Neural progenitor cell (in vitro differentiated cells): Measurements from ENCODE around the gene SMPD1.

Source experiments
- EZH2 ChIP-seq: fragments of 200-600 bp; sonication (generic); IDR thresholded peaks from 2 replicates; pipeline ENCODE4 v1.6.1; 2017; ENCODE audit warnings: antibody characterized with exemption, mild to moderate bottlenecking, moderate library complexity
- EZH2phosphoT487 ChIP-seq: fragments of 200-600 bp; sonication (generic); IDR thresholded peaks from 2 replicates; pipeline ENCODE4 v1.6.1; 2017; ENCODE audit warnings: antibody characterized with exemption
- TF ChIP-seq, protein P1 (sequence below): fragments of 200-600 bp; sonication (generic); IDR thresholded peaks from 2 replicates; pipeline ENCODE4 v1.5.1; 2017; ENCODE audit warnings: antibody characterized with exemption, mild to moderate bottlenecking

DNA sequence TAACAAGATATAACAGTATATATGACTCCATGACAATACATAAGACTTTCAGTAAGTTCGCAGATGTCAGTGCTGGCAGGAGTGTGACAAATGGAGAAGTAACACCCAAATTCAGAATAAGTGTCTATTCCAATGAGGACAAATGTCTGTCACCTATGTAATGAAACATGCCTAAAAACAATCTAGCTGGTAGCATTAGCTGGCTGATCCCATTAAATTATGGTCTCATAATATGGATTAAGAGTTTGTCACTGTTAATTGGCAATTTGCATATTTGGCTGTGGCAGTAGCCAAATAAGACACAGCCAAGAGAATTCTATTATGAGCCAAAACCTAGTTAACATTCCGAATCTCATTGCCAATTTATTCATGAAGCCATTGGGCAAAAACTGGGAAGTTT, 39.8 kb upstream of the SMPD1 start:
- TF ChIP-seq, protein P1, sequence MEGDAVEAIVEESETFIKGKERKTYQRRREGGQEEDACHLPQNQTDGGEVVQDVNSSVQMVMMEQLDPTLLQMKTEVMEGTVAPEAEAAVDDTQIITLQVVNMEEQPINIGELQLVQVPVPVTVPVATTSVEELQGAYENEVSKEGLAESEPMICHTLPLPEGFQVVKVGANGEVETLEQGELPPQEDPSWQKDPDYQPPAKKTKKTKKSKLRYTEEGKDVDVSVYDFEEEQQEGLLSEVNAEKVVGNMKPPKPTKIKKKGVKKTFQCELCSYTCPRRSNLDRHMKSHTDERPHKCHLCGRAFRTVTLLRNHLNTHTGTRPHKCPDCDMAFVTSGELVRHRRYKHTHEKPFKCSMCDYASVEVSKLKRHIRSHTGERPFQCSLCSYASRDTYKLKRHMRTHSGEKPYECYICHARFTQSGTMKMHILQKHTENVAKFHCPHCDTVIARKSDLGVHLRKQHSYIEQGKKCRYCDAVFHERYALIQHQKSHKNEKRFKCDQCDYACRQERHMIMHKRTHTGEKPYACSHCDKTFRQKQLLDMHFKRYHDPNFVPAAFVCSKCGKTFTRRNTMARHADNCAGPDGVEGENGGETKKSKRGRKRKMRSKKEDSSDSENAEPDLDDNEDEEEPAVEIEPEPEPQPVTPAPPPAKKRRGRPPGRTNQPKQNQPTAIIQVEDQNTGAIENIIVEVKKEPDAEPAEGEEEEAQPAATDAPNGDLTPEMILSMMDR = no peak
- TF ChIP-seq EZH2 = no peak
- TF ChIP-seq EZH2phosphoT487 = no peak
